ENCODE data around the gene XPR1. TPM values are rescaled to one million over a fixed set of nuclear protein-coding genes. Genes with fewer than 3 reads are reported as not detected.

Gene XPR1
- total and polyA plus RNA-seq, 2 donors: 9.5 to 10.3 TPM

DNA sequence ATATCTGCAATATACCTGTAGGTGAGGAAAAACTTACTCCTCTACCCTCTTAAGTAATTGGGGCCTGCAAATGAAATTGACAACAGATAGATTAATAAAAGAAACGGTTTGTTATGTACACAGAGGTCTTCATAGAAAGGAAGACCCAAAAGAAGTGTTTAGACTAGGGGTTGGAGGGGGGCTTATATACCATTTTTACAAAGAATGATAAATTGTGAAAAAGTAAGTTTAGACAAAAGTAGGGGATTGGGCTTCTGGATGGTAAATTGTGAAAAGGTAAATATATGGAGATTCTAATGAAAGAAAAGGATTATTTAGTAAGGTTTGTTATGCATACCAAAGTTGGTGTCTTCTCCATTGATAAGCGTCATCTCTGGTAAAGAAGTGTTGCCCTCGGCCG is 207.7 kb downstream of the XPR1 start:
- H3K4me3 ChIP-seq (ENCODE audit: low read length in 2 of 2): no peak overlapping the region
- no peak for DNase-seq (ENCODE audit: low read depth in 6 of 9, low spot score in 9 of 9)
- no peak overlapping the region for H3K27ac ChIP-seq (ENCODE audit: low read depth in 1 of 2, low read length in 1 of 2)
- peaks cover 0 to 3% of the 10 kb centered on the region in 2 donors for H3K36me3 ChIP-seq (ENCODE audit: control insufficient read depth in 2 of 2, insufficient read depth in 2 of 2, low read length in 1 of 2)
- no peaks in the 10 kb centered on the region for H3K4me1 ChIP-seq (ENCODE audit: control insufficient read depth in 2 of 2, insufficient read depth in 2 of 2, low read length in 2 of 2)
- no peaks in the 10 kb centered on the region for H3K9me3 ChIP-seq (ENCODE audit: control insufficient read depth in 2 of 2, insufficient read depth in 1 of 2, low read length in 1 of 2)
- no peaks in the 10 kb centered on the region for H3K27me3 ChIP-seq (ENCODE audit: control insufficient read depth in 2 of 2, insufficient read depth in 1 of 2, low read length in 1 of 2)
- WGBS: 88% methylated on average over 4 of the region's 4 CpGs

DNA sequence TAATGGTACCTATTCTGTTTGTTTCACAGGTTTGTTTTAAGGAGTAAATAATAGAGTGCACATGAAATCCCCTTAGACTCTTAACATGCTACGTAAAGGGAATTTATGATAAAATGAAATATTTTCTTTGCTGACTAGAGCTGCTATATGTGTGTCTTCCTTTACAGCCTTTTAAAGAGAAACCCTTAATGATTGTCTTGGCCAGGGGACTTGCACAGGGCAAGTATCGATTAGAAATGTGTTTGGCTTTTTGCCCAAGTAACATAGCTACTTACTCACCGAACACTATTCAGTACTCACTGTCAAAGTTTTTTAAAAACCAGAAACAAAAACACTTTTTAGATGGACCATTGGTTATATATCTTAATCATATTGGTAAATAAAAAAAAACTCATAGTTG is 209.6 kb downstream of the XPR1 start:
- Histone ChIP-seq H3K36me3 (ENCODE audit: control insufficient read depth in 2 of 2, insufficient read depth in 2 of 2, low read length in 1 of 2) (no peaks in the 10 kb centered on the region), H3K27me3 (ENCODE audit: control insufficient read depth in 2 of 2, insufficient read depth in 1 of 2, low read length in 1 of 2) (no peaks in the 10 kb centered on the region), H3K27ac (ENCODE audit: low read depth in 1 of 2, low read length in 1 of 2) (no peak overlapping the region), H3K4me1 (ENCODE audit: control insufficient read depth in 2 of 2, insufficient read depth in 2 of 2, low read length in 2 of 2) (no peaks in the 10 kb centered on the region), H3K4me3 (ENCODE audit: low read length in 2 of 2) (no peak overlapping the region), H3K9me3 (ENCODE audit: control insufficient read depth in 2 of 2, insufficient read depth in 1 of 2, low read length in 1 of 2) (no peaks in the 10 kb centered on the region)
- over 99% methylated on average over 3 of the region's 3 CpGs for WGBS
- no peak for DNase-seq (ENCODE audit: low read depth in 6 of 9, low spot score in 9 of 9)

DNA sequence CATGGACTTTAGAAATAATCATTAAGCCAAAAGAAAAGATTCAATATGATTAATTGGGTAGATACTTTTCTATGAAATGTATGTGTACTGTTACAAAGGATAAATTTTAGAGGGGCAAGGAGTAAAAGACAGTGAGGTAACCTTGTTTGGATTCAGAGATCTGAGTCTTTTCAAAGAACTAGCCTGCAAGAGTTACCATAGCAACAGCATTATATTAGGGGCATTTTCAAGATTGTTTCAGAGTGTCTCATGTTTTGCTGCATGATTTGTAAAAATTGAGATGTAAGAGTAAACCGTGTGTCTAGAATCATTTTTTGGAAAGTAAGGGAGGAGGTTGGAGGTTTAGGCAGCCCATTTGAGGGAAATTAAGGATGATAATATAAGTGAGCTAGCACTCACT is 210.2 kb downstream of the XPR1 start:
- H3K36me3 ChIP-seq (ENCODE audit: control insufficient read depth in 2 of 2, insufficient read depth in 2 of 2, low read length in 1 of 2): no peaks in the 10 kb centered on the region
- H3K9me3 ChIP-seq (ENCODE audit: control insufficient read depth in 2 of 2, insufficient read depth in 1 of 2, low read length in 1 of 2): no peaks in the 10 kb centered on the region
- no peaks in the 10 kb centered on the region for H3K27me3 ChIP-seq (ENCODE audit: control insufficient read depth in 2 of 2, insufficient read depth in 1 of 2, low read length in 1 of 2)
- DNase-seq (ENCODE audit: low read depth in 6 of 9, low spot score in 9 of 9): no peak
- H3K4me1 ChIP-seq (ENCODE audit: control insufficient read depth in 2 of 2, insufficient read depth in 2 of 2, low read length in 2 of 2): no peaks in the 10 kb centered on the region
- H3K27ac ChIP-seq (ENCODE audit: low read depth in 1 of 2, low read length in 1 of 2): no peak overlapping the region
- no peak overlapping the region for H3K4me3 ChIP-seq (ENCODE audit: low read length in 2 of 2)
- WGBS: 50% methylated on average over 1 of the region's 1 CpG

DNA sequence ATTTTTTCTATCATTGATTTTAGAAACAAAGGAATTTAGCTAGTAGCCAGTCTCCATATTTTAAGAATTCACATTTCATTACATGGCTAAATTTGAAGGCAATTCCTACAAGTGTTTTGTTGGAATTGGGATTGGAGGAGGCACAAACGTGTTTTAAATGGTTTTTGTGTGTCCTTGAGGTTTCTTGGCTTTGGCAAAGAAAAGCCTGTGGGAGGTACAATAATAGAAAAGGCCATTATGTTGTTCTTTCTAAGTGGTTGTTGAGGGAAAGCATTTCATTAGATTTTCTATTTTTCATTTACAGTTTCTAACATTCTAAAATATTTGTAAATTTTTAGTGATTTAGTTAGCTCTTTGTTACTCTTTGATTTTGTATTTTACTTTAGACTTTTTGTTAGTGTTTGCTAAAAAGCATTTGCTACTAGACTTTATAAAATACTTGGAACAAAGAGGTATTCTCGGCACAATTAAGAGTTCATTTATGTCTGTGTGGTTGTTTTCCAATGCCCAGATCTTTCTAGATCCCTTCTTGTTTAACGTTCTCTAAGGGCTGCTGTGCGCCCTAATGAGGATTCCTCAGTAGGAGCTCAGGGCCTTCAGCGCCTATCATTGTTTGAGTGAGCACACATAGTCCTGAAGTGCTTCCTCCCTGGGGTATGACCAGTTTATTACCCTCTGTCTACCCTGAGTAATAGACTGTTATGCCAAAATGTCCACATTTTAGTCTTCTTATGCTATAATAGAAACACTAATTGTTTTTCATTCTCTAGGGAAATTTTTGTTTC is 210.9 kb downstream of the XPR1 start:
- WGBS: 96% methylated on average over 5 of the region's 5 CpGs
- no peaks in the 10 kb centered on the region for H3K36me3 ChIP-seq (ENCODE audit: control insufficient read depth in 2 of 2, insufficient read depth in 2 of 2, low read length in 1 of 2)
- no peaks in the 10 kb centered on the region for H3K27me3 ChIP-seq (ENCODE audit: control insufficient read depth in 2 of 2, insufficient read depth in 1 of 2, low read length in 1 of 2)
- no peaks in the 10 kb centered on the region for H3K9me3 ChIP-seq (ENCODE audit: control insufficient read depth in 2 of 2, insufficient read depth in 1 of 2, low read length in 1 of 2)
- no peak overlapping the region for H3K4me3 ChIP-seq (ENCODE audit: low read length in 2 of 2)
- no peaks in the 10 kb centered on the region for H3K4me1 ChIP-seq (ENCODE audit: control insufficient read depth in 2 of 2, insufficient read depth in 2 of 2, low read length in 2 of 2)
- DNase-seq (ENCODE audit: low read depth in 6 of 9, low spot score in 9 of 9): no peak
- no peak overlapping the region for H3K27ac ChIP-seq (ENCODE audit: low read depth in 1 of 2, low read length in 1 of 2)

DNA sequence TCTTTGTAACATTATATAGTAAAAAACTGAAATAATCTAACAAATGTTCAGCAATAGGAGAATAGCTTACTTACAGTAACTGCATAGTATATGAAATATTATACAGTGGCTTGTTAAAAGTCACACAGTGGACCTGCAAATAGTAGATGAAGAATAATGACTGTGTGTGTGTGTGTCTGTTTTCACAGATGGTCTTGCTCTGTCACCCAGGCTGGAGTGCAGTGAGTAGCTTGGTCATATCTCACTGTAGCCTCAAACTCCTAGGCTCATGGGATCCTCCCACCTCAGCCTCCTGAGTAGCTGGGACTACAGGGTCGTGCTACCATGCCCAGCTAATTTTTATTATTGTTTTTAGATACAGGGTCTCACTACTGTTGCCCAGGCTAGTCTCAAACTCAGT is 213.5 kb downstream of the XPR1 start:
- no peak overlapping the region for H3K27ac ChIP-seq (ENCODE audit: low read depth in 1 of 2, low read length in 1 of 2)
- no peak overlapping the region for H3K4me3 ChIP-seq (ENCODE audit: low read length in 2 of 2)
- no peak for DNase-seq (ENCODE audit: low read depth in 6 of 9, low spot score in 9 of 9)
- H3K27me3 ChIP-seq (ENCODE audit: control insufficient read depth in 2 of 2, insufficient read depth in 1 of 2, low read length in 1 of 2): no peaks in the 10 kb centered on the region
- no peaks in the 10 kb centered on the region for H3K36me3 ChIP-seq (ENCODE audit: control insufficient read depth in 2 of 2, insufficient read depth in 2 of 2, low read length in 1 of 2)
- no peaks in the 10 kb centered on the region for H3K9me3 ChIP-seq (ENCODE audit: control insufficient read depth in 2 of 2, insufficient read depth in 1 of 2, low read length in 1 of 2)
- H3K4me1 ChIP-seq (ENCODE audit: control insufficient read depth in 2 of 2, insufficient read depth in 2 of 2, low read length in 2 of 2): peaks cover 0 to 4% of the 10 kb centered on the region in 2 donors
- 95% methylated on average over 1 of the region's 1 CpG for WGBS

DNA sequence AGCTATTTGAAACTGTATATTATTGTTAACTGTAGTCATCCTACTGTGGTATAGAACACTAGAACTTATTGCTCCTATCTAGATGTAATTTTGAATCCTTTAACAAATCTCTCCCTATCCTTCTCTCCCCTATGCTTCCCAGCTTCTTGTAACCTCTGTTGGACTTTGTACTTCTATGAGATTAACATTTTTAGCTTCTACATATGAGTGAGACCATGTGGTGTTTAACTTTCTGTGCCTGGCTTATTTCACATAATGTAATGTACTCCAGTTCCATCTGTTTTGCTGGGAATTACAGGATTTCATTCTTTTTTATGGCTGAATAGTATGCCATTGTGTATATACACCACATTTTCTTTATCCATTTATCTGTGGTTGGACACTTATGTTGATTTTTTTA is 216.4 kb downstream of the XPR1 start:
- DNase-seq (ENCODE audit: low read depth in 6 of 9, low spot score in 9 of 9): no peak
- Histone ChIP-seq H3K9me3 (ENCODE audit: control insufficient read depth in 2 of 2, insufficient read depth in 1 of 2, low read length in 1 of 2) (no peaks in the 10 kb centered on the region), H3K36me3 (ENCODE audit: control insufficient read depth in 2 of 2, insufficient read depth in 2 of 2, low read length in 1 of 2) (no peaks in the 10 kb centered on the region), H3K27ac (ENCODE audit: low read depth in 1 of 2, low read length in 1 of 2) (no peak overlapping the region), H3K4me3 (ENCODE audit: low read length in 2 of 2) (no peak overlapping the region), H3K4me1 (ENCODE audit: control insufficient read depth in 2 of 2, insufficient read depth in 2 of 2, low read length in 2 of 2) (peaks cover 0 to 4% of the 10 kb centered on the region in 2 donors), H3K27me3 (ENCODE audit: control insufficient read depth in 2 of 2, insufficient read depth in 1 of 2, low read length in 1 of 2) (no peaks in the 10 kb centered on the region)

DNA sequence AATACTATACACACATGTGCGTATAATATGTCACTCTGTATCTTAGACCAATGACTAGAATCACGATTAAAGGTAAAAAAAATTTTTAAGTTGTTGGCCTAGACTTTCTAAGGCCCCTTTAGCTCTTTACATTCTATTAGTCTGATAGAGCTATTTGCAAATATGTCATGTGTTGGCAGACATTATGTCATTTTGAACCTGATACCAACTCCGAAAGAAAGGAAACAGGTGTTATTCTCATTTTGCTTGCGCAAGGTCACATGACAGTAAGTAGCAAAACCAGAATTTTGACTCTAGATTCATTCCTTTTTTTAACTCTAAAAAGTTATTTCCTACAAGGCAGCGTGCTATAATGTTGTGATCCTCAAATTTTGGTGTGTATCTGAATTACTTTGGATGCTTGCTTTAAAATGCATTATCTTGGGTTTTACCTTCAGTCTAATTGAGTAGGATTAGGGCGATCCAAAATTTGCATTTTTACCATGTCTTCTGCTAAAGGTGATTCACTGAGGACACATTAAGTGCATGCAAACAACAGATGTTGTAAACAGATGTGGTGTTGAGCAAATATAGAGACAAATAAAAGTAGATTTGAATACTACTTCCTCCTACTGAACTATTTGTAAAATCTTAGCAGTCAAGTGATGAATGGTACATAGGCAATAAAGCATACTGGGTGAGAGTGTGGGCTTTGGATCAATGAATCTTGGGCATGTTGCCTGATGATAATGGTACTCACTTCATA is 217.4 kb downstream of the XPR1 start:
- 76% methylated on average over 6 of the region's 6 CpGs for WGBS
- H3K9me3 ChIP-seq (ENCODE audit: control insufficient read depth in 2 of 2, insufficient read depth in 1 of 2, low read length in 1 of 2): no peaks in the 10 kb centered on the region
- peaks cover 0 to 4% of the 10 kb centered on the region in 2 donors for H3K4me1 ChIP-seq (ENCODE audit: control insufficient read depth in 2 of 2, insufficient read depth in 2 of 2, low read length in 2 of 2)
- no peaks in the 10 kb centered on the region for H3K36me3 ChIP-seq (ENCODE audit: control insufficient read depth in 2 of 2, insufficient read depth in 2 of 2, low read length in 1 of 2)
- peak in 1 of 9 donors; percentile 27 for DNase-seq (ENCODE audit: low read depth in 6 of 9, low spot score in 9 of 9)
- no peak overlapping the region for H3K27ac ChIP-seq (ENCODE audit: low read depth in 1 of 2, low read length in 1 of 2)
- no peaks in the 10 kb centered on the region for H3K27me3 ChIP-seq (ENCODE audit: control insufficient read depth in 2 of 2, insufficient read depth in 1 of 2, low read length in 1 of 2)
- no peak overlapping the region for H3K4me3 ChIP-seq (ENCODE audit: low read length in 2 of 2)

DNA sequence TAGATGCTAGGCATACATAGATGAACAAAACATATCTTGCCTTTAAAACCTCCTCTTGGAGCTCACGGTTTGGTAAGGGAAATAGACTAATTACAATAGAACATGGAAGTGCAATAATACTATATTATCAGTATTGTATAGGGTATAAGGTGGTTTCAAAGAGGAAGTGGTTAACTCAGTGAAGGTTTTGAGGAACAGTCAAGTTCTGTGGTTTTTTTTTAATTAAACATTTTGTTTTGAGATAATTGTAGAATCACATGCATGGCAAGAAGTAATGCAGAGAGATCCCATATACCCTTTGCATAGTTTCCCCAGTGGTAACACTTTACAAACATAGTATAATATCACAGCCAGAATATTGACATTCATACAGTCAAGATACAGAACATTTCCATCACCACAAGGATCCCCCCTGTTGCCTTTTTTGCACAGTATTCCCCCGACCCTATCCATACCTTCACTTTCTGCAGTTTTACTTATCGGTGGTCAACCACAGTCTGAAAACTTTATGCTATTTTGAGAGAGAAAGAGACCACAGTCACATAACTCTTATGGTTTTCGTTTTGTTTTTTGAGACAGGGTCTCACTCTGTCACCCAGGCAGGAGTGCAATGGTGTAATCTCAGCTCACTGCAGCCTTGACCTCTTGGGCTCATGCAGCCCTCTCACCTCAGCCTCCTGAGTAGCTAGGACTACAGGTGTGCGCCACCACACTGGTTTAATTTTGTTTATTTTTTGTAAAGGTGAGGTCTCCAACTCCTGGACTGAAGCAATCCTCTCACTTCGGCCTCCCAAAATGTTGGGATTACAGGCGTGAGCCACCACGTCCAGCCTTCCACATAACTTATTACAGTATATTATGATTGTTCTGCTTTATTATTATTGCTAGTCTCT is 220.4 kb downstream of the XPR1 start:
- 57% methylated on average over 8 of the region's 8 CpGs for WGBS
- H3K9me3 ChIP-seq (ENCODE audit: control insufficient read depth in 2 of 2, insufficient read depth in 1 of 2, low read length in 1 of 2): no peaks in the 10 kb centered on the region
- no peaks in the 10 kb centered on the region for H3K36me3 ChIP-seq (ENCODE audit: control insufficient read depth in 2 of 2, insufficient read depth in 2 of 2, low read length in 1 of 2)
- DNase-seq (ENCODE audit: low read depth in 6 of 9, low spot score in 9 of 9): no peak
- peaks cover 0 to 4% of the 10 kb centered on the region in 2 donors for H3K4me1 ChIP-seq (ENCODE audit: control insufficient read depth in 2 of 2, insufficient read depth in 2 of 2, low read length in 2 of 2)
- H3K27me3 ChIP-seq (ENCODE audit: control insufficient read depth in 2 of 2, insufficient read depth in 1 of 2, low read length in 1 of 2): no peaks in the 10 kb centered on the region
- H3K27ac ChIP-seq (ENCODE audit: low read depth in 1 of 2, low read length in 1 of 2): no peak overlapping the region
- H3K4me3 ChIP-seq (ENCODE audit: low read length in 2 of 2): no peak overlapping the region

DNA sequence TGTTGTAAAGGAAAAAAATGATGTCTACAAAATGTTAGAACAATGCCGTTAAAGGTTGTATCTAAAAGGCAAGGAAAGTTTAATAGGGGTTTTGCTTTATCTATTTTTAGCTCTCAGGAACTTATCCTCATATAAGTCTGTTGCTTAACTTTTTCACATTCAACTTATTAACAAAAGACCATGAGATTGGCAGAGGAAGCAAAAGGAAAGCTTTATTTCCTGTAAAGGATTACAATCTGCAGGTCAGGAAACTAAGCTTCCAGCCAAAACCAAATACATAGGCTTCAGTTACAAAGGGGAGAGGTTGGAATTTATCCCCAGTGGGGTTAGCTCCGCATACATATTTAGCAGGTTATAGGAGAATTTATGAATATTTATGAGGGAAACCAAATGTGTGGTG is 222.2 kb downstream of the XPR1 start:
- Histone ChIP-seq H3K4me3 (ENCODE audit: low read length in 2 of 2) (no peak overlapping the region), H3K27ac (ENCODE audit: low read depth in 1 of 2, low read length in 1 of 2) (no peak overlapping the region), H3K27me3 (ENCODE audit: control insufficient read depth in 2 of 2, insufficient read depth in 1 of 2, low read length in 1 of 2) (no peaks in the 10 kb centered on the region), H3K9me3 (ENCODE audit: control insufficient read depth in 2 of 2, insufficient read depth in 1 of 2, low read length in 1 of 2) (no peaks in the 10 kb centered on the region), H3K4me1 (ENCODE audit: control insufficient read depth in 2 of 2, insufficient read depth in 2 of 2, low read length in 2 of 2) (peaks cover 0 to 4% of the 10 kb centered on the region in 2 donors), H3K36me3 (ENCODE audit: control insufficient read depth in 2 of 2, insufficient read depth in 2 of 2, low read length in 1 of 2) (no peaks in the 10 kb centered on the region)
- WGBS: 35% methylated on average over 2 of the region's 2 CpGs
- DNase-seq (ENCODE audit: low read depth in 6 of 9, low spot score in 9 of 9): no peak
